ENCODE results near the gene CABLES1.

- no peak for TF ChIP-seq POLR2A (IDR thresholded peaks at IDR 0.05)
- no peak for TF ChIP-seq CTCF (IDR thresholded peaks at IDR 0.05)
These were observed 69.4 kb downstream of the CABLES1 start for GRCh38 chr18:23204589-23205235.

Data from adrenal gland (tissue), 5 donors.